PC-9 (cell line): ENCODE results near the gene WDR43. TPM values are rescaled to one million over a fixed set of nuclear protein-coding genes. Genes with fewer than 3 reads are reported as not detected.

Experiments used
- BruUV-seq: library from RNA; stranded (reverse); fragments of 400-500 nt; replicated peaks from 2 replicates; lab custom pipeline; 2021; lab: Mats Ljungman, UMichigan
- CTCF ChIA-PET: fragments of 300-600 bp; sonication (Branson Sonifier 250); formaldehyde crosslinking; loops from one replicate; lab custom pipeline; 2022; ENCODE audit warnings: antibody characterized with exemption; lab: Charles Lee
- POLR2A ChIA-PET: fragments of 300-600 bp; sonication (Branson Sonifier 250); formaldehyde crosslinking; loops from one replicate; lab custom pipeline; 2022; ENCODE audit warnings: antibody characterized with exemption; ENCODE audit not compliant: unreplicated experiment; lab: Charles Lee
- DNase-seq, 2 experiments: peaks; one replicate each; pipeline versions ENCODE4 v3.0.0 to v3.0.0-alpha.2; 2015 to 2022; ENCODE audit warnings: mixed read lengths in 1 of 2
- H2AFZ ChIP-seq: fragments of 200-600 bp; sonication (generic); 2 replicates; pipeline ENCODE4 v1.8.1; 2017; ENCODE audit warnings: antibody characterized with exemption
- H3F3A ChIP-seq: fragments of 200-600 bp; sonication (generic); 2 replicates; pipeline ENCODE4 v1.8.1; 2017; ENCODE audit warnings: antibody characterized with exemption, mild to moderate bottlenecking, low read depth; ENCODE audit not compliant: insufficient read depth
- H3K27ac ChIP-seq: fragments of 200-600 bp; sonication (generic); 2 replicates; pipeline ENCODE4 v1.6.1; 2016; ENCODE audit warnings: mixed run types
- H3K27me3 ChIP-seq: fragments of 200-600 bp; sonication (generic); 2 replicates; pipeline ENCODE4 v1.6.1; 2016; ENCODE audit warnings: low read depth, mixed run types; ENCODE audit not compliant: insufficient read depth
- H3K36me3 ChIP-seq: fragments of 200-600 bp; sonication (generic); 2 replicates; pipeline ENCODE4 v1.6.1; 2016; ENCODE audit warnings: low read depth, mixed run types
- H3K4me1 ChIP-seq: fragments of 200-600 bp; sonication (generic); replicated peaks from 2 replicates; pipeline ENCODE4 v1.6.1; 2016; ENCODE audit warnings: mixed run types; ENCODE audit not compliant: insufficient read depth
- H3K4me2 ChIP-seq: fragments of 200-600 bp; sonication (generic); 2 replicates; pipeline ENCODE4 v1.6.1; 2017; ENCODE audit warnings: mixed run types
- H3K4me3 ChIP-seq: fragments of 200-600 bp; sonication (generic); 2 replicates; pipeline ENCODE4 v1.6.1; 2016; ENCODE audit warnings: mixed run types
- H3K79me2 ChIP-seq: fragments of 200-600 bp; sonication (generic); 2 replicates; pipeline ENCODE4 v1.6.1; 2017; ENCODE audit warnings: low read depth, mixed run types
- H3K9me2 ChIP-seq: fragments of 200-600 bp; sonication (generic); 2 replicates; pipeline ENCODE4 v1.8.1; 2017; ENCODE audit warnings: mild to moderate bottlenecking; ENCODE audit not compliant: insufficient read depth
- H3K9me3 ChIP-seq: fragments of 200-600 bp; sonication (generic); 2 replicates; pipeline ENCODE4 v1.8.1; 2016; ENCODE audit warnings: low read depth; ENCODE audit not compliant: insufficient read depth
- H4K20me1 ChIP-seq: fragments of 200-600 bp; sonication (generic); 2 replicates; pipeline ENCODE4 v1.8.1; 2017; ENCODE audit not compliant: insufficient read depth
- CTCF ChIP-seq: fragments of 200-600 bp; sonication (generic); conservative IDR thresholded peaks from 2 replicates; pipeline ENCODE4 v1.6.1; 2017; ENCODE audit warnings: mixed run types, antibody characterized with exemption, mild to moderate bottlenecking, moderate library complexity
- EZH2 ChIP-seq: fragments of 200-600 bp; sonication (generic); IDR thresholded peaks from 2 replicates; pipeline ENCODE4 v1.8.0; 2017; ENCODE audit warnings: antibody characterized with exemption, low read depth
- intact Hi-C: fragments of 100-400 bp; cut with micrococcal nuclease; formaldehyde crosslinking; loops from one replicate; pipeline ENCODE4 v1.10.0; 2022; ENCODE audit not compliant: unreplicated experiment
- total RNA-seq: library from RNA; stranded (reverse); gene quantifications from 2 replicates; pipeline ENCODE4 v1.2.3, GENCODE V29; 2021

WDR43 gene
- total RNA-seq, 1 experiment from 2014 or later = 57.9 TPM

DNA sequence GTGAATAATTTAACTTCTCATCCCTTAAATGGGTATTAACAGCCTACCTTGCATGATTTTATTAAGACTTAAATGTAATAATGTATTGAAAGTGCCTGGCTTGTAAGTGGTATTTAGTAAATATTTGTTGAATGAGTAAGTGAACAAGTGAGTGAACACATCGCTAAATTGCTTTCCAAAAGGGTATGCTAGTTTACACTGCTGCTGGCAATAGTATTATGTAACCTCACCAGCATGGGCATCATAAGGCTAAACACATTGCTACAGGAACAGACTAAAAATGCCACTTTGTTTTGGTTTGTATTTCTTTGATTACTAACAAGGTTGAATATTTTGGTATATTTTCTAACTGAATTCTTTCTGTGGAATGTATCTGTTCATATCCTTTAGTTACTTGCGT is 9.8 kb downstream of the WDR43 start:
- POLR2A ChIA-PET = no interaction called here

DNA sequence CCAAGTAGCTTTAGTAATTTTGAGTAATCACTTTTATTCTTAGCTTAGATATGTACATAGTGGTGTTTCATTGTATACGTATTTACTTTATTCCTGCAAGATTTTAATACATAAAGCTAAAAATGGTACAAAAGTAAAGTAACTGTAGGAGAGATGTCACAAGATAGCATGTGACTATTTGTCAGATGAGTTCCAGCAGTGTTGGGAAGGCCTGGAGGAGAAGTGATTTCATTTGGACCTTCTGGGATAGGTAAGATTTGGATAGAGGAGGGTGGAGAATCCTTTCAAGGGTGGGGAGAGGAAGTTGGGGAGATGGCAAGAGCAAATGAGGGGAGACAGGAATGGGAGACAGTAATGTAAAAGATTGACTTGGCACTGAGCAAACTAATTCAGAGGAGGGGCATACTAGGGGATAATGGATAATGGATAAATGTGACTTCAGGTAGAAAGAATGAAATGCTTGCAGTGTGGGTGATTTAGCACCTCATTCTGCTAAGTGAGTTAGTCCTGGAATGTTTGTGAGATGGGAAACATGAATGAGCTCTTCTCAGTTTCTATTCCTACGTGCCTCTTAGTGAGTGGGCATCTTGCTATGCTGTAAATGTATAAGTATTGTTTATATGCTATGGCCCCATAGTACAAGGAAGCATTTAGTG is 10.5 kb downstream of the WDR43 start:
- Histone ChIP-seq H3K4me2 (no peak overlapping the region), H3K27me3 (no peaks in the 10 kb centered on the region), H3K36me3 (peaks cover 71% of the 10 kb centered on the region), H3K79me2 (peaks cover 100% of the 10 kb centered on the region), H3K4me3 (no peak overlapping the region), H3K27ac (0 out of 2 replicates have a peak overlapping the region, but pooled peaks have one; percentile 1), H4K20me1 (peaks cover 100% of the 10 kb centered on the region), H3K9me2 (no peaks in the 10 kb centered on the region), H3K4me1 (peaks cover 24% of the 10 kb centered on the region), H3K9me3 (no peaks in the 10 kb centered on the region), H2AFZ (no peak overlapping the region), H3F3A (peaks cover 91% of the 10 kb centered on the region)
- DNase-seq = no peak
- BruUV-seq = no TSS peak
- intact Hi-C loops = no loop called here
- TF ChIP-seq CTCF = no peak
- TF ChIP-seq EZH2 = no peak
- CTCF ChIA-PET = no interaction called here
- POLR2A ChIA-PET = no interaction called here

More for the DNA sequence above, 9.8 kb downstream of the WDR43 start:
- Histone ChIP-seq H3K79me2 (peaks cover 100% of the 10 kb centered on the region), H3K9me3 (no peaks in the 10 kb centered on the region), H3K4me3 (no peak overlapping the region), H3K36me3 (peaks cover 70% of the 10 kb centered on the region), H2AFZ (no peak overlapping the region), H3K9me2 (no peaks in the 10 kb centered on the region), H3K27ac (peak overlapping the region; percentile 1; the same call in 1 of the 2 replicates), H3K4me1 (peaks cover 25% of the 10 kb centered on the region), H3F3A (peaks cover 87% of the 10 kb centered on the region), H4K20me1 (peaks cover 100% of the 10 kb centered on the region), H3K4me2 (0 out of 2 replicates have a peak overlapping the region, but pooled peaks have one; percentile 0), H3K27me3 (no peaks in the 10 kb centered on the region)
- DNase-seq = peak in 1 of 2 experiments; percentile 68
- no TSS peak for BruUV-seq
- intact Hi-C loops = no loop called here
- CTCF ChIA-PET = no interaction called here
- TF ChIP-seq EZH2 (no peak), CTCF (no peak)

DNA sequence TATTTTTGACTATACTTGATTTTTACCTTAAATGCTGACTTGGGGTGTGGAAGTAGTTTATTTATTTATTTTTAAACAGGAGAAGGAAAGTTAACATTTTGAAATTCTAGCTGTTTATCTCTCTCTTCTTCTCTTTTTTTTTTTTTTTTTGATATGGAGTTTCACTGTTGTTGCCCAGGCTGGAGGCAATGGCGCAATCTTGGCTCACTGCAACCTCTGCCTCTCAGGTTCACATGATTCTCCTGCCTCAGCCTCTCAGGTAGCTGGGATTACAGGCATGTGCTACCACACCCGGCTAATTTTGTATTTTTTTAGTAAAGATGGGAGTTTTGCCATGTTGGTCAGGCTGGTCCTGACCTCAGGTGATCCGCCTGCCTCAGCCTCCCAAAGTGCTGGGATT is 11.1 kb downstream of the WDR43 start:
- Histone ChIP-seq H3K4me2 (no peak overlapping the region), H3F3A (peaks cover 89% of the 10 kb centered on the region), H3K9me2 (no peaks in the 10 kb centered on the region), H4K20me1 (peaks cover 98% of the 10 kb centered on the region), H3K79me2 (peaks cover 98% of the 10 kb centered on the region), H2AFZ (no peak overlapping the region), H3K9me3 (no peaks in the 10 kb centered on the region), H3K4me1 (peaks cover 24% of the 10 kb centered on the region), H3K4me3 (no peak overlapping the region), H3K27me3 (no peaks in the 10 kb centered on the region), H3K36me3 (peaks cover 75% of the 10 kb centered on the region), H3K27ac (no peak overlapping the region)
- DNase-seq = no peak
- intact Hi-C loops = no loop called here
- CTCF ChIA-PET = no interaction called here
- POLR2A ChIA-PET = no interaction called here
- no peak for TF ChIP-seq CTCF
- BruUV-seq = no TSS peak
